T47D (cell line): ENCODE measurements around the gene PDZD7.

Experiments used
- DNase-seq, 2 experiments: peaks; one replicate each; pipeline versions ENCODE4 v3.0.0 to v3.0.0-alpha.2; 2011 to 2012; ENCODE audit warnings: low read depth in 1 of 2, low spot score in 1 of 2
- JUND ChIP-seq: IDR thresholded peaks from 2 replicates; pipeline ENCODE4 v1.6.1; 2012; ENCODE audit warnings: low read depth
- in situ Hi-C: cut with HindIII; loops from 2 replicates; pipeline ENCODE4 v1.10.0; 2016; ENCODE audit warnings: low sequenced_read_pairs, low pct_unique_long_range_greater_than_20kb

The PDZD7 gene

GRCh38 chr10:101066146-101066895 is 35.4 kb upstream of the PDZD7 start:
- peak; percentile 80 to 97 for DNase-seq
- peak; percentile 19; the same call in 1 of the 2 replicates for TF ChIP-seq JUND
- in situ Hi-C loops: no loop called here

- no peak for TF ChIP-seq JUND
- no peak for DNase-seq
- in situ Hi-C loops: no loop called here
Measured at GRCh38 chr10:101065481-101066145, 34.7 kb upstream of the PDZD7 start.

GRCh38 chr10:101064415-101065030 is 33.6 kb upstream of the PDZD7 start:
- DNase-seq: no peak
- in situ Hi-C loops: no loop called here
- no peak for TF ChIP-seq JUND

- peak in 1 of 2 experiments; percentile 73 for DNase-seq
- no peak for TF ChIP-seq JUND
- in situ Hi-C loops: no loop called here
Measured at GRCh38 chr10:101063548-101064414, 32.9 kb upstream of the PDZD7 start.

GRCh38 chr10:101063050-101063525 is 32.2 kb upstream of the PDZD7 start:
- DNase-seq: peak in 1 of 2 experiments; percentile 65
- in situ Hi-C loops: no loop called here
- no peak for TF ChIP-seq JUND

- DNase-seq: peak; percentile 47 to 72
- no peak for TF ChIP-seq JUND
- in situ Hi-C loops: no loop called here
Measured at GRCh38 chr10:101062232-101063049, 31.5 kb upstream of the PDZD7 start.

- in situ Hi-C loops: no loop called here
- TF ChIP-seq JUND: no peak
- peak; percentile 54 to 89 for DNase-seq
Measured at GRCh38 chr10:101061624-101062231, 30.8 kb upstream of the PDZD7 start, which contains the start of gene KAZALD1. Gene KAZALD1, plus strand, starts transcription at chr10:101061989. Its CDS starts 604 bp downstream, at chr10:101062593.

GRCh38 chr10:101060951-101061623 is 30.2 kb upstream of the PDZD7 start:
- in situ Hi-C loops: no loop called here
- peak; percentile 97 to 98 for DNase-seq
- TF ChIP-seq JUND: no peak

GRCh38 chr10:101060036-101060950 is 29.4 kb upstream of the PDZD7 start:
- DNase-seq: peak; percentile 91 to 98
- in situ Hi-C loops: no loop called here
- no peak for TF ChIP-seq JUND
